GM18498 (cell line): Measurements from ENCODE around the gene TREH.

Experiments
- ATAC-seq: cut with Tn5 transposase; IDR thresholded peaks from one replicate; pipeline ENCODE4 v1.9.1; 2021; ENCODE audit warnings: mild to moderate bottlenecking, moderate library complexity; ENCODE audit not compliant: unreplicated experiment

Gene TREH

GRCh38 chr11:118651820-118652219 lies 27.6 kb downstream of the TREH start:
- ATAC-seq: no peak

GRCh38 chr11:118650366-118650765 lies 29.1 kb downstream of the TREH start:
- no peak for ATAC-seq

- no peak for ATAC-seq
Observed at GRCh38 chr11:118649941-118650340, 29.5 kb downstream of the TREH start.

DNA sequence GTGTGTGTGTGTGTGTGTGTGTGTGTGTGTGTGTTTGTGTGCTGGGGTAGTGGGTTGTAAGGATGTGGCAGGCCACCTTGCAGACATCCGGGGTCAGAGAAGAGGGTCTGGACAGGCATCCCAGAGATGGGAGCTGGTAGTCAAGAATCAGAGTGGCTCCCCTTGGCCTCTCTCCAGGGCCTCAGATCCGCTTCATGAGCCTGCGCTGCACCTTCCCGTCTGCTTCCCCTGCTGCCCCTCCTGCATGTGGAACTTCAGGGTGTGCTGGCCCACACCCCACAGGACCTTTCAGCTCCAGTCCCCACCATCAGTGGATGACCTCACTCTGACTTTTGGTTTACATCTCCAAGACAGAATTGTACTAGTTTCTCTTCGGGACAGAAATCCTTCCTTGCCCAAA lies 31.2 kb downstream of the TREH start:
- no peak for ATAC-seq

GRCh38 chr11:118646393-118646792 lies 33.1 kb downstream of the TREH start:
- no peak for ATAC-seq

DNA sequence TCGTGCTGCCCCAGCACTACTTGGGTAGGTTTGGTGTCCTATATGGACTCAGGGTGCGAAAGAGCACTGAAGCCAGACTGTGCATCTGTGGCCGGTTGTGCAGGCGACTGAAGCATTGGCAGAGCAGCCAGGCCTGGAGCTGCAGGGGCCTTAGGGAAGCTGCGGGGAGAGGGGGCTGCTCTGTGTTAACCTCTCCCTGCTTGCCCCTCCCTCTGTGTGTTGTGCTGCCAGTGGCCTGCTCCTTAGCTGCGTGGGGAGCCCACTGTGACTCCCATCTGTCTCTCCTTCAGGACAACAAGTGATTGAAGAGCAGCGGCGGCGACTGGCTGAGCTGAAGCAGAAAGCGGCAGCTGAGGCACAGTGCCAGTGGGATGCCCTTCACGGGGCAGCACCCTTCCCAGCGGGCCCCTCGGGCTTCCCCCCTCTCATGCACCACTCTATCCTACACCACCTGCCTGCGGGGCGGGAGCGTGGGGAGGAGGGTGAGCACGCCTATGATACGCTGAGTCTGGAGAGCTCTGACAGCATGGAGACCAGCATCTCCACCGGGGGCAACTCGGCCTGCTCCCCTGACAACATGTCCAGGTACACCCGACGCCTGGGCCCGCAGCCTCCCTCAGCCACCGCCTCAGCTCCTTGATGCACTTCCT lies 34.3 kb downstream of the TREH start:
- no peak for ATAC-seq

GRCh38 chr11:118644496-118644895 lies 35.0 kb downstream of the TREH start:
- ATAC-seq: no peak

DNA sequence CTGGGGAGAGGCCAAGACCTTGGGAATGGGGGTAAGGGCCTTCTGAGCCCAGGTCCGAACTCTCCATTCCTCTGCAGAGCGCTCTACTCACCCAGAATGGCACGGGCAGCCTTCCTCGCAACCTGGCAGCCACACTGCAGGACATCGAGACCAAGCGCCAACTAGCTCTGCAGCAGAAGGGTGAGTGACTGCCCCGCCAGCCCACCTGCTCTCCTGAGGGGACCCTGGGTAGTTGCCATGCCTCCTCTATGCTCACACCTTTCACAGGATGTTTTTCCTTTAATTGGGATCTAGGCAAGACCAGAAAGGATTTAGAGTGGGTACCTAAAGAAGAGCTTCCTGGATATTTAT lies 35.5 kb downstream of the TREH start:
- ATAC-seq: no peak

GRCh38 chr11:118643142-118643994 lies 36.1 kb downstream of the TREH start:
- no peak for ATAC-seq

GRCh38 chr11:118641397-118642019 lies 37.9 kb downstream of the TREH start:
- no peak for ATAC-seq

- no peak for ATAC-seq
Observed at GRCh38 chr11:118640332-118641154, 38.9 kb downstream of the TREH start.

GRCh38 chr11:118639899-118640298 lies 39.6 kb downstream of the TREH start:
- no peak for ATAC-seq

DNA sequence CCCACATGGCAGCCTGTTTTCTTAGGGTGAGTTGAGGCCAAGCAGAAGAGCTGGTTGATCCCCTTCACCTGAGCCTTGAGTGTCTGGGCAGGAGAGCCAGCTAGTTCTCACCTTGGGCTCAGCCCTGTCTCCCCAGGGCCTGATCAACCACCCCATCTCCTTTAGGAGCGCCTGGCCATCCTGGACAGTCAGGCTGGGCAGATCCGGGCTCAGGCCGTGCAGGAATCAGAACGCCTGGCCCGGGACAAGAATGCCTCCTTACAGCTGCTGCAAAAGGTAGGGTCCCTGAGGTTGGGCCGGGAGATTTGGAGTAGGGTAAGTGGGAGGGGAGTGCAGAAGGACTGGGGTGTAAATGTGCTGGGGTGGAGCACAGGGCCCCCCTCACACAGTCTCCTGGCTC lies 40.7 kb downstream of the TREH start:
- no peak for ATAC-seq

DNA sequence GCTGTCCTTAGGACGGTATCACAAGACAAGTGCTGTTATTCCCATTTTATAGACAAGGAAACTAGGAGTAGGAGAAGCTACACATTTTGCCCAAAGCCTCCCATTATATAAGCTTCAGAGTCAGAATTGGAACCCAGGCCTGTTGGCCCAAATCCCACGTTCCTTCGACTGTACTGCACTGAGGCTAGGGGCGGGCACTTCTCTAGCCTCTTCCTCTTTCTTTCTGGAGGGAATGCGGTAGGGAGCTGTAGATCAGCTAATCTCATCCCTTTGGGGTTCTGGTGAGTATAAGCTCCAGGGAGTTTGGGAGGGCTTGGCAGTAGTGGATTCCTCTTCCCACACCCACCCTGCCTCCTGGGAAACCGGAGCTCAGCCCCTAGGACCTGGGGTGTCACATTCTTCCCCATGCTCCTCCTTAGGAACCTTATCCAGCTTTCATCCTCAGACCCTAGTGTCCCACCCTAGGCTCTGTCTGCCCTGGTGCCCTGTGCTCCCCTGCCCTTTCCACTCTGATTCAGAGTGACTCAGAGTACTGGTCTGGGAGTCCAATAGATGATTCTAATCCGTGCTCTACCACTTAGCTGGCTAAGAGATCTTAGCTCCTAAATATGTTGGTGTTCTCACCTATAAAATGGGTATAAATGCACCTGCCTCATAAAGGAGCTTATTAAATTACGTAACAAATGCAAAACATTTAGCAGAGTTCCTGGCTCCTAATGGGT lies 42.7 kb downstream of the TREH start:
- no peak for ATAC-seq

- ATAC-seq: no peak
Observed at GRCh38 chr11:118635642-118636041, 43.8 kb downstream of the TREH start.

- ATAC-seq: no peak
Observed at GRCh38 chr11:118635237-118635591, 44.2 kb downstream of the TREH start.

- ATAC-seq: no peak
Observed at GRCh38 chr11:118634431-118635236, 44.8 kb downstream of the TREH start.

DNA sequence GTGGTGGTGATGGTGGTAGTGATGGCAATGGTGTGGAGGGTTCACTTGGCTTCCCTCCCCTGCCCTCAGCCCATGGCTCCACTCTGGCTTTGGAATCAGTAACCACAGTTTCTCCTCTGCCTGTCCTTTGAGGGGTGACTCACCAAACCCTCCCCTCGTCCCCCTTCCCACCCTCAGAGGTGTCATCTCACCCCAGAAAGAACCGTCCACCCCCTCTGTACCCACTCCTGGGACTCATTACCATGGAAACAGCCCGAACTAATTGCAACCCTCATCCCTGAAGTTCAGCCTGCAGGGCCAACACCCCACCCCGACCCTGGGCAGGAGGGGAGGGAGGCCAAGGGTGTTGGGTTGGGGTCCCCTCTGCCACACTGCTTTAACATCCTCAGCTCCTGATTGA lies 45.5 kb downstream of the TREH start:
- ATAC-seq: no peak

DNA sequence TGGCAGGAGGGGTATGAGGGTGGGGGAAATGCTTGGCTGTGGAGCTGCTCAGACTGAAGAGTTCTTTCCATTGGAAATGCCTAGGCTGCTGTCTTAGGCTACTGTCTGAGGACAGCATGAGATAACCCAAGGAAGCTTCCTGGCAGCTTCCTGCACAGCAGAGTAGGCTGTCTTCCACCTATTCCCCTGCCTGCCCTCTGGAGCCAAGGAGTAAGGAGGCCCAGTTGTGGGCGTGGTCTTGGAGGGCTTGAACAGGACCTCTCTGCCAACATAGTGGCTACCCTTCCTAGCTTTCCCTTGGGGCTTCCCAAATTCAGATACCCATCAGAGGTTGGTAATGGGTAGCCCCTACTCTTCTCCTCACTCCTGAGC lies 46.1 kb downstream of the TREH start:
- no peak for ATAC-seq
